Forelimb muscle (tissue), 1 donor: ENCODE results near the gene USP4. TPM values are rescaled to one million over a fixed set of nuclear protein-coding genes. Genes with fewer than 3 reads are reported as not detected.
"Not testable (repeated sequence)": the region's sequence is repeated elsewhere in the genome, so short reads cannot be mapped to it uniquely, and the experiment has no call there.

Experiments used
- DNase-seq: peaks from one replicate; pipeline ENCODE4 v3.0.0-alpha.2; 2013; ENCODE audit warnings: low read depth
- polyA plus RNA-seq: library from polyadenylated mRNA; unstranded; fragments of 120-200 nt; gene quantifications from one replicate; pipeline ENCODE4 v1.2.1, GENCODE V29; 2013; ENCODE audit not compliant: insufficient read length

The USP4 gene
- polyA plus RNA-seq, 1 donor: 51.2 TPM

- DNase-seq: no peak
Measured at GRCh38 chr3:49352281-49352680, 12.4 kb upstream of the USP4 start.

GRCh38 chr3:49351521-49352011, 11.7 kb upstream of the USP4 start:
- DNase-seq: no peak

DNA sequence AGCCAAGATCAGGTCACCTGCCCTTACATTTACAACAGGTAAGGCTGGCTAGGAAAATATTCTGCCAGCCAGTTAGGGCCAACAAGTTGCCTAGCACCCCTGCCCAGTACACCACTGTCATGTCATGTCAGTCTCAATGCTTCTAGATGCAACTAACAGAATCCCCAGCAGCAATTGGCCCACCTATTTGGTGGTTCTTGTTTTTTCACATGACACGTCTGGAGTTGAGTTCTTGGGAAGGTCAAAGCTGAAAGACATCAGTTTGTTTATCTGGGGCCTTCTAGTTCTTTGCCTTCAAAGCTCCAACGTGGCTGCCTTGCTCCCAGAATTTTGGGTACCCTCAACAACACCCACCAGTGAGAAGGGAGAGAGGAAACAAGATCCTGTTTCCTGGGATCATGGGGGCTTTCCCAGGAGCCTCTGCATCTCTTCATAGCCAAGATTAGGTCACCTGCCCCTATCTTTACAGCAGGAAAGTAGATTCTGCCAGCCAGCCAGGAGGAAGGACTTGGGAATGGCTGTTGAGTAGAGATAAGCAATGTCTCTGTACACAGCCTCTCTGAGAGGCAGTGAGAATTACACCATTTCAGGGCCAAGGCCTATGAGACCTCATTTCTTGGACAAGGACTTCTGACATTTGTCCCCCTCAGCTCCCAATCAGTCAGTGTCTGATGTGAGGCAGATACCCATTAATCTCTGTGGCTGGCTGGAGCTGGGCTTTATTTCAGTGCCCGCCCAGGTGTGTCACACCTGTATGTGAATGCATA, 9.7 kb upstream of the USP4 start:
- no peak for DNase-seq

DNA sequence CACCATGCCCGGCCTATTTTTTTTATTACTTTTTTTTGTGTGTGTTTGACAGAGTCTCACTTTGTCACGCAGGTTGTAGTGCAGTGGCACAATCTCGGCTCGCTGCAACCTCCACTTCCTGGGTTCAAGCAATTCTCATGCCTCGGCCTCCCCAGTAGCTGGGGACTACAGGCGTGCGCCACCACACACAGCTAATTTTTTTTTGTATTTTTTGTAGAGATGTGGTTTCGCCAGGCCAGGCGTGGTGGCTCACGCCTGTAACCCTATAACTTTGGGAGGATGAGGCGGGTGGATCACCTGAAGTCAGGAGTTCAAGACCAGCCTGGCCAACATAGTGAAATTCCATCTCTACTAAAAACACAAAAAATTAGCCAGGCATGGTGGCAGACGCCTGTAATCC, 8.5 kb upstream of the USP4 start:
- not testable (repeated sequence) for DNase-seq

DNA sequence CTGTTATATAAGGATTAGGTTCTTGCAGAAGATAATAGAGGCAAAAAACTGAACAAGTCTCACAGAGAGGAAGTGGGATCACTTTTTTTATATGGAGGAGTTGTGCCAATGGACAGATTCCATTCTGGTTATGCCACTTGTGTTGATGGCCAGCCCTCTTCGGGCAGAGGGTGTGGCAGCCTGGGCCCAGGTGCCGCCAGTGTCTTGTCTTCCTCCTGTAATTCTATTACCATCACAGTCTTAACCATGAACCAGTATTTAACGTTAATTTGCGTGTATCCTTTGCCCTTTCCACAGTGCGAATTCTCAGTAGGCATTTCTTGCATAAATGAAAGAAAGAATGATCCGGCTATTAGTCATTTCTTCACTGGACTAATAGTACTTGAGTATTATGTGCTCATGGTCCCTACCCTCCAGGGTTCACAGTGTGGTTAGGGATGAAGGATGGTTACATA, 7.0 kb upstream of the USP4 start:
- no peak for DNase-seq

DNA sequence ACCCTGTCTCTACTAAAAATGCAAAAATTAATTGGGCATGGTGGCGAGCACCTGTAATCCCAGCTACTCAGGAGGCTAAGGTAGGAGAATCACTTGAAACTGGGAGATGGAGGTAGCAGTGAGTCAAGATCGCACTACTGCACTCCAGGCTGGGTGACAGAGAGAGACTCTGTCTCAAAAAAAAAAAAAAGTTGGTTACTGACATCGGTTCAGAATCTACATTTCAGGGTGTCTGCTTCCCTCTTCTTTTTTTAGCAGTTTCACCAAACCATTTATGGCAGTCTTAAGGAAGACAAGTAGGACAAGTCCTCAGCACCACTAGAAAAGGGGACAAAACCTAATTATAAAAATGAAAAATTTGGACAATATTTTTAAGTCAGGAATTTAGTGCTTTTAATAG, 3.3 kb upstream of the USP4 start:
- no peak for DNase-seq

GRCh38 chr3:49341996-49342395, 2.1 kb upstream of the USP4 start:
- no peak for DNase-seq

- DNase-seq: no peak
Measured at GRCh38 chr3:49339581-49339940, 292 bp downstream of the USP4 start.

- no peak for DNase-seq
Measured at GRCh38 chr3:49333916-49334633, 5.8 kb downstream of the USP4 start.

GRCh38 chr3:49333091-49333490, 6.8 kb downstream of the USP4 start:
- no peak for DNase-seq

GRCh38 chr3:49329186-49329585, 10.7 kb downstream of the USP4 start:
- no peak for DNase-seq

DNA sequence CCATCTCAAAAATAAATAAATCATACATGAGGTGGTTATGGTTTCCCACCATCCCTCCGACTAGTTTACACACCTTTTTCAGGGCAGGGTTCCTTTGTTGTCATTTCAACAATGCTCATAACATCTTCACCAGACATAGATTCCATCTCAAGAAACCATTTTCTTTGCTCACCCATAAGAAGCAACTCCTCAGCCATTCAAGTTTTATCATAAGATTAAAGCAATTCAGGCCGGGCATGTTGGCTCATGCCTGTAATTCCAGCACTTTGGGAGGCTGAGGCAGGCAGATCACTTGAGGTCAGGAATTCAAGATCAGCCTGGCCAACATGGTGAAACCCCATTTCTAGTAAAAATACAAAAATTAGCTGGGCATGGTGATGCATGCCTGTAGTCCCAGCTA, 11.5 kb downstream of the USP4 start:
- not testable (repeated sequence) for DNase-seq

GRCh38 chr3:49327485-49327884, 12.4 kb downstream of the USP4 start:
- no peak for DNase-seq

DNA sequence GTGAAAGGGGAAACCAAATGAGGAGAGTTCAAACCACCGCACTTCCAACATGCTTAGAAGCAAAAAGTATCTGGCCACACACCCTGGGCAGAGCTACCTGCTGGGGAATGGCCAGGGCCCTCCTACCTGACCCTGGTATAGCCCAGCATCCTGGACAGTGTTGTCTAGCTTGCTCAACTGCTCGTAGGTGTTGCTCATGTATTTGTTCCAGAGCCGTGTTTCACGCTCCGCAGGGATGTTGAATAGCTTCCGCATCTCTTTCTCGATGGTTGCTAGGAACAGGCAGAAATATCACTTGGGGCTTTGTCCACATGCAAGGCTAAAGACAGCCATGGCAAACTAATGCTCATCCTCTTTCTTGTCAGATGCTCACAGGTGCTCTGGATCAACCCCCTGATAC, 15.1 kb downstream of the USP4 start:
- no peak for DNase-seq

DNA sequence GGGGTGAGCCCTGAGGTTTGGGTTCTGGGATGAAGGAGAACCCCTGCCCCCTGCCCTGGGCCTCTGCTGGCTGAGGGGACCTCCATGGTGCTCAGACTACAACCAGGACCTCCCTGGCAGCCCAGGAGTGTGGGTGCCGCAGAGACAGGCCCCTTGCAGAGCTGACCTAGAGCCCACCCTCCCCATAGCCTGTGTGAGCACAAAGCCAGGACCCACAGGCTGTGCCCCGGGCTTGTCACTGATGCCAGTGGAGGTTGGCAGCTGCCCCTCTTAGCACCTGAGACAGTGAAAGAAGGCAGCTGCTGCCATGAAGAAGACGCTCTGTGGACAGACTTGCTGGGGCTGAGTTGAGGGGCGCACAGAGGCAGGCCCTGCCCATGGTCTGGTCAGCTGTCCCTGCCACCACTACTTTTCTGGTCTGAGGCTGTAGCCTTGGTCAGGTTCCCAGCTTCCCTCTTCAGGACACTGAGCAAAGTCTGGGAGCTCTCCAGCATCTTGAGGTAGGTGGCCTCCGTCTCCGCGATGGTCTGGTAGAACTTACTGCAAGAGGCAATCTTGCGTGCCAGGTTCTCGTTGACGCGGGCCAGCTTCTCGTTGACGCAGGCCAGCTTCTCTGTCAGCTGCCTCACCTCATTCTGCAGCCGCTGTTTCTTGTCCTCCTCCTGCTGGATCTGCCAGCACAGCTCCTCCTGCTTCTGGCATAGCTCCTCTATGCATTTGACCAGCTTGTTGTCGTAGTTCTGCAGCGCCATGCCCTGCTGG, 23.0 kb downstream of the USP4 start:
- no peak for DNase-seq

- DNase-seq: no peak
Measured at GRCh38 chr3:49313896-49314688, 25.8 kb downstream of the USP4 start.

- DNase-seq: no peak
Measured at GRCh38 chr3:49311283-49311682, 28.6 kb downstream of the USP4 start.

GRCh38 chr3:49310677-49311076, 29.2 kb downstream of the USP4 start:
- no peak for DNase-seq

DNA sequence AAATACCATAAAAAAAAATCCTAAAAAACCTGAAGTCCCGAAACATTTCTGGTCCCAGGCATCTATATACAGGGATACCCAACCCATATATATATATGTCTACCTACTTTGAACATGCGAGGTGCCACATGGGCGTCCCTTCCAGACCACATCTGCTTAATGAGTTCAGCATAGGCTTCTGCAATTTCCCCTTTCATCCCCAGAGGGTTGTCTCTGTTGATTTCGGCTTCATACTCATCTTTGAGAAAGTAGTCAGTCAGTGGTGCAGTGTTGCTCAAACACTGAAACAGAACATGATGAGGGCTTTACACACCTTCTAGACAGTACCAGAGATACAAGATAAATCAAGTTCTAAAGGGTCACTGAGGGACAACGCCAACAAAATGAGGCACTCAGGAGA, 34.2 kb downstream of the USP4 start:
- no peak for DNase-seq

DNA sequence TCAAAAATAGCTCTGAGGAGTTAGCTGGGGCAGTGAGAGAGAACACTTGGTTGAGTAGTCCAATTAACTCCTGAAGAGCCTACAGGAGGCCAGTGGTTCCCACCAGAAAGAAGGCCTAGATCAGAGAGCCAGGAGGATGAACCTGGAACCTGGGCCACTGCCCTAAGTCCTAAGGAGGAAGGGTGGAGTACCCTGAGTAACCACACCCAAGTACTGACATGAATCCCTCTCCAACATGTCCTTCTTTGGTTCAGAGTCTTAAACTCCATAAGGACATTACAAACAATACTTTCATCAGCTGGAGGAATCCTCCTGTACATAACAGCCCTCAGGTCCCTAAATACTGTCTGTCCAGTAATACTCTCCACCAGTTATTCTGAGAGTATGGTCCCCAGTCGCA, 37.2 kb downstream of the USP4 start:
- no peak for DNase-seq

GRCh38 chr3:49300595-49300994, 39.3 kb downstream of the USP4 start:
- no peak for DNase-seq

DNA sequence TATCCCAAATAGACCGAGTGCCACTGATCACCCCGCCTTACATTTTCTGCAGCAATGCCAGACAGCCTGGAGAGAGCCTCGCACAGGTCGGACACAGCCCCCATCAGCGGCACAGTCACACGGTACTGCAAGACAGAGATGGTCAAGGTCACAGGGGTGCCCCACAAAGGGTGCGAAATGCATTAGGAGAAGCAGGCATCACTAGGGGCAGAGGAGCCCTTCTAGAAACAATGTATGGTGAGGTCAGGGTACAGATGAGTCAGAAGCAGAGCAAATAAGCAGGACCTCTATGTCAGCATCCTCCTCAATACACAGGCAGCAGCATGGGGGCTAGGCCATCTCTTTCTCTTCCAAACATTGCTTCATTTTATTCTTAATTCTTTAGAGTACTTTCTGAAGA, 41.3 kb downstream of the USP4 start:
- DNase-seq: no peak
